Neural cell (in vitro differentiated cells): ENCODE results near the gene ITGA1. TPM values are rescaled to one million over a fixed set of nuclear protein-coding genes. Genes with fewer than 3 reads are reported as not detected.

Experiments used
- H2AFZ ChIP-seq: fragments of 200-600, 300-800 bp; sonication (generic), shearing (Covaris generic); 2 replicates; pipeline ENCODE4 v1.6.0; 2014; ENCODE audit warnings: low read depth, mild to moderate bottlenecking, antibody characterized with exemption, low read length, moderate library complexity
- H3F3A ChIP-seq: fragments of 200-600 bp; shearing (Covaris generic); 2 replicates; pipeline ENCODE4 v1.6.1; 2016; ENCODE audit warnings: mild to moderate bottlenecking, moderate library complexity, mixed read lengths, antibody characterized with exemption, low read length; ENCODE audit not compliant: insufficient read depth, poor library complexity, severe bottlenecking
- H3K27ac ChIP-seq: fragments of 200-600, 300-800 bp; sonication (generic), shearing (Covaris generic); 2 replicates; pipeline ENCODE4 v1.5.1; 2014; ENCODE audit warnings: mild to moderate bottlenecking, low read length, moderate library complexity
- H3K27me3 ChIP-seq: fragments of 300-800, 200-600 bp; sonication (generic), shearing (Covaris generic); 2 replicates; pipeline ENCODE4 v1.6.0; 2014; ENCODE audit warnings: mild to moderate bottlenecking, low read depth, low read length, moderate library complexity; ENCODE audit not compliant: insufficient read depth
- H3K36me3 ChIP-seq: fragments of 300-800, 200-600 bp; sonication (generic), shearing (Covaris generic); 2 replicates; pipeline ENCODE4 v1.5.1; 2014; ENCODE audit warnings: mild to moderate bottlenecking, antibody characterized with exemption, low read length, moderate library complexity; ENCODE audit not compliant: insufficient read depth
- H3K4me2 ChIP-seq: fragments of 300-800, 200-600 bp; sonication (generic), shearing (Covaris generic); 2 replicates; pipeline ENCODE4 v1.6.0; 2014; ENCODE audit warnings: mild to moderate bottlenecking, low read length
- H3K4me3 ChIP-seq: fragments of 300-800, 200-600 bp; sonication (generic), shearing (Covaris generic); 2 replicates; pipeline ENCODE4 v1.5.1; 2014; ENCODE audit warnings: mild to moderate bottlenecking, low read length, moderate library complexity
- H3K79me2 ChIP-seq: fragments of 200-600 bp; shearing (Covaris generic); replicated peaks from 2 replicates; pipeline ENCODE4 v1.6.0; 2014; ENCODE audit warnings: mild to moderate bottlenecking, low read length, moderate library complexity; ENCODE audit not compliant: insufficient read depth
- H3K9ac ChIP-seq: fragments of 300-800, 200-600 bp; sonication (generic), shearing (Covaris generic); 2 replicates; pipeline ENCODE4 v1.6.1; 2016; ENCODE audit warnings: mild to moderate bottlenecking, low read length, mixed read lengths
- H3K9me2 ChIP-seq: fragments of 200-600 bp; shearing (Covaris generic); 2 replicates; pipeline ENCODE4 v1.6.1; 2016; ENCODE audit warnings: mild to moderate bottlenecking, low read length, mixed read lengths; ENCODE audit not compliant: insufficient read depth
- H3K9me3 ChIP-seq: fragments of 200-600, 300-800 bp; sonication (generic), shearing (Covaris generic); 2 replicates; pipeline ENCODE4 v1.6.1; 2016; ENCODE audit warnings: mild to moderate bottlenecking, mixed run types, low read length, moderate library complexity, mixed read lengths
- H4K20me1 ChIP-seq: fragments of 200-600 bp; shearing (Covaris generic); 2 replicates; pipeline ENCODE4 v1.6.1; 2016; ENCODE audit warnings: mild to moderate bottlenecking, mixed run types; ENCODE audit not compliant: insufficient read depth
- CTCF ChIP-seq: fragments of 450-650 bp; IDR thresholded peaks from 2 replicates; pipeline ENCODE4 v1.5.1; 2014; ENCODE audit warnings: antibody characterized with exemption, mild to moderate bottlenecking, moderate library complexity; ENCODE audit not compliant: poor library complexity, severe bottlenecking
- EP300 ChIP-seq: fragments of 450-650 bp; conservative IDR thresholded peaks from 2 replicates; pipeline ENCODE4 v1.6.1; 2014; ENCODE audit warnings: antibody characterized with exemption, mild to moderate bottlenecking, moderate library complexity; ENCODE audit not compliant: poor library complexity, severe bottlenecking
- EZH2 ChIP-seq: fragments of 200-600, 300-800 bp; shearing (Covaris generic), sonication (generic); IDR thresholded peaks from 2 replicates; pipeline ENCODE4 v1.6.1; 2014; ENCODE audit warnings: antibody characterized with exemption, low read length, borderline replicate concordance, mild to moderate bottlenecking; ENCODE audit not compliant: insufficient read depth, poor library complexity, severe bottlenecking
- MXI1 ChIP-seq: fragments of 450-650 bp; conservative IDR thresholded peaks from 2 replicates; pipeline ENCODE4 v1.6.1; 2014; ENCODE audit warnings: antibody characterized with exemption, mild to moderate bottlenecking; ENCODE audit not compliant: poor library complexity, severe bottlenecking
- POLR2AphosphoS5 ChIP-seq: IDR thresholded peaks from 2 replicates; pipeline ENCODE4 v1.6.1; 2012
- RAD21 ChIP-seq: fragments of 450-650 bp; conservative IDR thresholded peaks from 2 replicates; pipeline ENCODE4 v1.6.1; 2014; ENCODE audit warnings: antibody characterized with exemption, mild to moderate bottlenecking, moderate library complexity
- REST ChIP-seq: IDR thresholded peaks from 2 replicates; pipeline ENCODE4 v1.6.1; 2012; ENCODE audit warnings: borderline replicate concordance
- SMC3 ChIP-seq: fragments of 450-650 bp; conservative IDR thresholded peaks from 2 replicates; pipeline ENCODE4 v1.6.1; 2014; ENCODE audit warnings: antibody characterized with exemption, mild to moderate bottlenecking, moderate library complexity; ENCODE audit not compliant: poor library complexity
- TAF1 ChIP-seq: IDR thresholded peaks from 2 replicates; pipeline ENCODE4 v1.6.1; 2012; ENCODE audit warnings: low read depth
- polyA plus RNA-seq: library from polyadenylated mRNA; depleted of rRNA; stranded (reverse); fragments of >200 nt; gene quantifications from 2 replicates; pipeline ENCODE4 v1.2.3, GENCODE V29; 2014

ITGA1 gene
- polyA plus RNA-seq, 1 donor from 2014 or later = 0.15 TPM

- no peaks in the 10 kb centered on the region for H3K79me2 ChIP-seq
- no peak overlapping the region for H3K27ac ChIP-seq
- H3K9me2 ChIP-seq = no peaks in the 10 kb centered on the region
- H3K9ac ChIP-seq = no peak overlapping the region
- no peak for TF ChIP-seq POLR2AphosphoS5
- no peak for TF ChIP-seq RAD21
- no peak overlapping the region for H2AFZ ChIP-seq
- no peaks in the 10 kb centered on the region for H3K9me3 ChIP-seq
- H3K27me3 ChIP-seq = peaks cover under 1% of the 10 kb centered on the region
- H4K20me1 ChIP-seq = no peaks in the 10 kb centered on the region
- no peaks in the 10 kb centered on the region for H3F3A ChIP-seq
- no peak overlapping the region for H3K4me2 ChIP-seq
- no peak overlapping the region for H3K4me3 ChIP-seq
- no peaks in the 10 kb centered on the region for H3K36me3 ChIP-seq
These were observed 6.8 kb downstream of the ITGA1 start for GRCh38 chr5:52794519-52794918.

DNA sequence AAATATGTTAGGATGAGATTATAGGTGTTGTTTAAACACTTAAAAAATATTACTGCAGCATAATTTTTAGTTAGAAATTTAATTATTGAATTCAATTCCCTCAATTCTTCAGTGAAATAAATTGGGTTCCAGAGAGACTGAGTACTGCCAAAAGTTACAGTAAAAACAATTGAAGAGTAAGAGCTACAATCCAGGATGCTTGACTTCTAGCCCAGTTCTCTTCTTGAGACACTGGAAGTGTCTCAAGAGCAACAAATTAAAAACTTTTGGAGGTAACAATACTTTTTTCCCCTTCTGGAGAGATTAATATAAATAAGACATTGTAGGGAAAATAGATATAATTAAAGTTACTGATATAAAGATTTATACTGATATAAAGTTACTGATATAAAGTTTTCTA is 8.3 kb downstream of the ITGA1 start:
- Histone ChIP-seq H3K79me2 (peaks cover 2% of the 10 kb centered on the region), H3K9ac (no peak overlapping the region), H2AFZ (no peak overlapping the region), H3F3A (no peaks in the 10 kb centered on the region), H3K9me3 (no peaks in the 10 kb centered on the region), H3K36me3 (no peaks in the 10 kb centered on the region), H3K27me3 (no peaks in the 10 kb centered on the region), H3K27ac (no peak overlapping the region), H4K20me1 (no peaks in the 10 kb centered on the region), H3K4me3 (no peak overlapping the region), H3K4me2 (no peak overlapping the region), H3K9me2 (no peaks in the 10 kb centered on the region)
- TF ChIP-seq RAD21 (no peak), CTCF (no peak), MXI1 (no peak), POLR2AphosphoS5 (no peak), EZH2 (no peak), TAF1 (no peak), SMC3 (no peak), REST (no peak), EP300 (no peak)
